Skeletal muscle tissue (tissue), 4 donors: ENCODE measurements around the gene NSD1. TPM values are rescaled to one million over a fixed set of nuclear protein-coding genes. Genes with fewer than 3 reads are reported as not detected.

Experiments
- H3K27ac ChIP-seq: one replicate; pipeline ENCODE4 v1.7.0; 2013; ENCODE audit warnings: mild to moderate bottlenecking, low read depth, low read length, inconsistent platforms
- H3K27me3 ChIP-seq, 3 donors: one replicate each; pipeline ENCODE4 v1.7.0; 2013; ENCODE audit warnings: low read length in 3 of 3; ENCODE audit not compliant: control insufficient read depth in 3 of 3, insufficient read depth in 3 of 3
- H3K36me3 ChIP-seq, 3 donors: one replicate each; pipeline ENCODE4 v1.7.0; 2013; ENCODE audit warnings: low read length in 3 of 3; ENCODE audit not compliant: control insufficient read depth in 3 of 3, insufficient read depth in 3 of 3
- H3K4me1 ChIP-seq, 3 donors: one replicate each; pipeline ENCODE4 v1.7.0; 2013; ENCODE audit warnings: low read length in 3 of 3, mild to moderate bottlenecking in 3 of 3; ENCODE audit not compliant: control insufficient read depth in 3 of 3, insufficient read depth in 3 of 3
- H3K4me3 ChIP-seq, 3 donors: one replicate each; pipeline ENCODE4 v1.7.0; 2013; ENCODE audit warnings: low read length in 3 of 3
- H3K9ac ChIP-seq, 3 donors: one replicate each; pipeline ENCODE4 v1.7.0; 2013; ENCODE audit warnings: low read length in 3 of 3, mild to moderate bottlenecking in 3 of 3, moderate library complexity in 2 of 3, low read depth in 1 of 3
- H3K9me3 ChIP-seq, 3 donors: one replicate each; pipeline ENCODE4 v1.7.0; 2013; ENCODE audit warnings: low read length in 3 of 3; ENCODE audit not compliant: control insufficient read depth in 3 of 3
- total RNA-seq: library from RNA; depleted of rRNA; stranded (reverse); fragments of >200 nt; gene quantifications from one replicate; pipeline ENCODE4 v1.2.3, GENCODE V29; 2014
- donor health status: Osteomylitis.

NSD1 gene
- total RNA-seq, 1 donor from 2014 or later, result 57.4 TPM

DNA sequence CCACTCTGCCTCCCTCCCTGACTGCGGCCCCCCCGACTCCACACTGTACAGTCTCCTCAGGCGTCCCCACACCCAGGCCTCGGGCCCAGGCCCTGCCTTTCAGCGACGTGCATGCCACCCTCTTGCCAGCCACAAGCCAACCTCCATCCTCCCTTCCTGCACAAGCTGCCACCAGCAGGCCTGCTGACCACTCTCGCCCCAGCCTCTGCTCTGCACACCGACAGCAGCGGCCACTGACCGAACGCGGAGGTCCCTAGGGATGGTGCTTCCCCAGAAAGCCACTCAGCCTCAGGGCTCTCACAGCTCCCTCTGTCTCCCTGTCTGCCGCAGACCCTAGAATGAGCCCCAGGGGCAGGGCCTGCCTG lies 199.3 kb downstream of the NSD1 start:
- Histone ChIP-seq H3K9ac (no peak overlapping the region), H3K9me3 (no peaks in the 10 kb centered on the region), H3K4me3 (no peak overlapping the region), H3K36me3 (peaks cover 57 to 74% (median 62%) of the 10 kb centered on the region in 3 donors), H3K4me1 (peaks cover 0 to 14% (median 12%) of the 10 kb centered on the region in 3 donors), H3K27me3 (no peaks in the 10 kb centered on the region), H3K27ac (no peak overlapping the region)

DNA sequence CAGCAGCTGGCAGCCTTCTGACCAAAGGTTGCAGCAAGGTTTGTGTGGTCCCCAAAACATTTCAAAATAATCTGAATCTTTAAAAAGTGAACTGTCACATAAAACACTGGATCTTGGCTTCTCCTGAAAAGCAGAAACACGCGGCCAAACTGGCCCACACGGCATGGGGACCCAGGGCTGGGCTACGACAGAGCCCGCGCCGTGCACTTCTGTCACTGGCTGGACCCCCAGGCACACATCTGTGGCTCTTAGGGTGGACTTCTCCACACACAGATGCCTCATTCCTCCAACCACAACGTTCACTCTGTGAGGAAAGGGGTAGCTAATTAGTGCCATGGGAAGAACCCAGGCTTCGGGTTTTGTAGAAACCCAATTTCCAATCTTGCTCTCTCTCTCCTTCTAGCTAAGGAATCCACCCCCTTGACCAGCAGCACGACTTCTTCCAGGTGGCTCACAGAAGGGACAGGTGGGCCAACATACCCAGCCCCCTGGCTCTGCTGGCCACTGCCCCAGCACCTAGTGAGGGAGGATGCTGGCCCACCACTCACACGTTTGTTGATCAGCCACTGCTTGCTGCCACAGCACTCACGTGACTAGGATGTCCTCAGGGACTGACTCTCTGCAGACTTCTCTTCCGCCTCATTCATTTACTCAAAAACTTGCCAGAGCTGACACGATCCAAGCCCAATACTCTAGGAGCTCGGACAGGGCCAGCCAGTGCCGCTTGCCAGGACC lies 200.0 kb downstream of the NSD1 start:
- Histone ChIP-seq H3K27ac (no peak overlapping the region), H3K9me3 (no peaks in the 10 kb centered on the region), H3K4me3 (no peak overlapping the region), H3K36me3 (peaks cover 63 to 77% (median 67%) of the 10 kb centered on the region in 3 donors), H3K27me3 (no peaks in the 10 kb centered on the region), H3K4me1 (peaks cover 0 to 14% (median 11%) of the 10 kb centered on the region in 3 donors), H3K9ac (peak overlapping the region in 1 of 3 donors; percentile 16)

DNA sequence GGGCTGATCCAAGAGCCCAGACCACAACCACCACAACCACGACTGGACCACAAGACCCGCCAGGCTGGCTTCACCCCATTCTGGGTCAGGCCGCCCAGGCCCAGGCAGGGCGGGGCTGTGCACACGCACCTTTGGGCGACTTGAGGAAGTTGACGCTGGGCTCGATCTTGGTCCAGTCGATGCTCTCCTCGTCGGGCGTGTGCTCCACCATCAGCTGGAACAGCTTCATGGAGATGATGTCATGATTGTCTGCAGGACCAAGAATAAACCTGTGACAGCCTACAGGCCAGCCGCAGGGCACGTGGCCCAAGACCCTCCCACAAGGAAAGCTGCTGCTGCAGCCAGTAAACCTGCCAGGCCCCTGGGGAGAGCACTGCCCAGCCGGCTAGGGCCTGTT lies 200.6 kb downstream of the NSD1 start:
- Histone ChIP-seq H3K4me3 (no peak overlapping the region), H3K9ac (peak overlapping the region in 1 of 3 donors; percentile 16), H3K9me3 (no peaks in the 10 kb centered on the region), H3K4me1 (peaks cover 0 to 14% (median 11%) of the 10 kb centered on the region in 3 donors), H3K36me3 (peaks cover 69 to 83% (median 71%) of the 10 kb centered on the region in 3 donors), H3K27ac (no peak overlapping the region), H3K27me3 (no peaks in the 10 kb centered on the region)

DNA sequence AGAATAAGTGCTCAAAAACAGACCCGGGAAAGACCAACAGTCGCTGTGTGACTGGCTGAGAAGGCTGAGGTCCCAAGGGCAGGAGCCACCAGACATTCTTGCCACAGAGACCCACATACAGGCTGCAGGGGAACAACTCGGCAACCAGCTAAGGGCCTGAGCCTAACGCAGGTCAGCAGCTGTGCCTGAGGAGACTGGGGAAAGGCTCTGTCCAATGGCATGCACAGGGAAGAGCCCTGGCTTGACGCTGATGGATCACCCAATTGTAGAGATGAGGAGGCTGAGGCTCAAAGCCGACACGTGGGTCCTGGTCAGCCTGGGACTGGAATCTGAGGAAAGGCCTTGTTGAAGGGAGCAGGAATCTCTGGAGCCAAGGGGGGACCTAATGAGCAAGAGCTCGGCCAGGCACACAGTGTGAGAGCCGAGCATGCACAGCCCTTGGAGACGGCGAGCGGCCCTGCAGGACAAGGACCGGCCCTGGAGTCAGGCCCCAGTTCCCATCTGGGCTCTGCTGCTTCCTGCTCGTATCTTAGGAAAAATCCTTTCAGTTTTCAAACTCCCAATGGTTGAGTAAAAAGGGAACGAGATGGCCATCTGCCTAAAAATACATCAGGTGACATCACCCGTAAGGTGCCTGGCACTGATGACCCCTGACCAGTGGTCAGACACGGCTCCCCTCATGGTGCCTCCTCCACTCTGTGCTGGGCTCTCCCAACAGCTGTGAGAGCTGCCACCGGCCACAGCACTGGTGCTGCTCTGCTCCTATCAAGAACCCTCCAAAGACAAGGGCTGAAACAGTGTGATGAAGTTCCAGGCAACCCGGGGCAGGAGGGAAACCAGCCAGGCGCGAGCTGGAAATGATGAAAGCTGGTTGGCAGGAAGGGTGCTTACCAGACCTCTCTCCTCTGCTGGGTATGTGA lies 201.5 kb downstream of the NSD1 start:
- no peaks in the 10 kb centered on the region for H3K9me3 ChIP-seq
- no peaks in the 10 kb centered on the region for H3K27me3 ChIP-seq
- no peak overlapping the region for H3K4me3 ChIP-seq
- peaks cover 0 to 14% (median 11%) of the 10 kb centered on the region in 3 donors for H3K4me1 ChIP-seq
- peaks cover 69 to 85% (median 71%) of the 10 kb centered on the region in 3 donors for H3K36me3 ChIP-seq
- H3K27ac ChIP-seq, result no peak overlapping the region
- peak overlapping the region in 2 of 3 donors; percentile 10 to 25 for H3K9ac ChIP-seq

DNA sequence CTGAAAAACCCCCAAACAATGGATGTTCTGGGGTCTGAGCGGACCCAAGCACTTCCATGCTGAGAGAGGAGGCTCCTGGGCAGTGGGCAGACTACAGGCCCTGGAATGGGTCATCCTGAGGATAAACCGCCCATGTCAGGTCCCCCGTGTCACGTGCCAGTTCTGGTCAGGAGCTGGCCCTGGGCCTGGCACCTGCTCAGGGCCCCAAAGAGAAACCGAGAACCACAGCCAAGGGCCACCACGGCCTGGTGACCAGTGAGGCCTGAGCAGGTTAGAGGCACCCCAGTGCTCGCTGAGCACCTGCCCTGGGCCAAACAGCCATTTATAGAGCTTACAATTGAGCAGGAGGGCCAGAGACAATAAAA lies 202.1 kb downstream of the NSD1 start:
- Histone ChIP-seq H3K9me3 (no peaks in the 10 kb centered on the region), H3K27me3 (no peaks in the 10 kb centered on the region), H3K4me1 (peaks cover 0 to 14% (median 11%) of the 10 kb centered on the region in 3 donors), H3K4me3 (no peak overlapping the region), H3K36me3 (peaks cover 66 to 79% (median 72%) of the 10 kb centered on the region in 3 donors), H3K27ac (no peak overlapping the region), H3K9ac (peak overlapping the region in 2 of 3 donors; percentile 10 to 25)

DNA sequence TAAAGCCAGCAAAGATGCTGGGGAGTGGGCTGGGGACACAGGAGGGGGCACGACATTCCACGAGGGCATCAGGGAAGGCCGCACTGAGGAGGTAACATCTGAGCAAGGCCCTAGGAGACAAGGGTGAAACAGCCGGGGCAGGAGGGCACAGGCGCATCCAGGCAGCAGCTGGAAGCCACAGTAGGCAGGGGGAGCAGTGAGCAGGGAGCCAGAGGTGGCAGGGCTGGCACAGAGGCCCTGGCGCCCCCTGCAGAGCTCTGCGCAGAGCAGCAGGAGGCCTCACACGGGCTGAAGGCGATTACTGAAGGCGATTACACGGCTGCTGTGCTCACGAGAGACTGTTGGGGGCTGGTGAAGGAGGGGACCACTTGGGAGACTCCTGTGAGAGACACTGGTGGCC lies 202.5 kb downstream of the NSD1 start:
- Histone ChIP-seq H3K27me3 (no peaks in the 10 kb centered on the region), H3K9ac (peak overlapping the region in 1 of 3 donors; percentile 25), H3K4me3 (no peak overlapping the region), H3K36me3 (peaks cover 66 to 74% (median 68%) of the 10 kb centered on the region in 3 donors), H3K4me1 (peaks cover 0 to 14% (median 11%) of the 10 kb centered on the region in 3 donors), H3K9me3 (no peaks in the 10 kb centered on the region), H3K27ac (no peak overlapping the region)

DNA sequence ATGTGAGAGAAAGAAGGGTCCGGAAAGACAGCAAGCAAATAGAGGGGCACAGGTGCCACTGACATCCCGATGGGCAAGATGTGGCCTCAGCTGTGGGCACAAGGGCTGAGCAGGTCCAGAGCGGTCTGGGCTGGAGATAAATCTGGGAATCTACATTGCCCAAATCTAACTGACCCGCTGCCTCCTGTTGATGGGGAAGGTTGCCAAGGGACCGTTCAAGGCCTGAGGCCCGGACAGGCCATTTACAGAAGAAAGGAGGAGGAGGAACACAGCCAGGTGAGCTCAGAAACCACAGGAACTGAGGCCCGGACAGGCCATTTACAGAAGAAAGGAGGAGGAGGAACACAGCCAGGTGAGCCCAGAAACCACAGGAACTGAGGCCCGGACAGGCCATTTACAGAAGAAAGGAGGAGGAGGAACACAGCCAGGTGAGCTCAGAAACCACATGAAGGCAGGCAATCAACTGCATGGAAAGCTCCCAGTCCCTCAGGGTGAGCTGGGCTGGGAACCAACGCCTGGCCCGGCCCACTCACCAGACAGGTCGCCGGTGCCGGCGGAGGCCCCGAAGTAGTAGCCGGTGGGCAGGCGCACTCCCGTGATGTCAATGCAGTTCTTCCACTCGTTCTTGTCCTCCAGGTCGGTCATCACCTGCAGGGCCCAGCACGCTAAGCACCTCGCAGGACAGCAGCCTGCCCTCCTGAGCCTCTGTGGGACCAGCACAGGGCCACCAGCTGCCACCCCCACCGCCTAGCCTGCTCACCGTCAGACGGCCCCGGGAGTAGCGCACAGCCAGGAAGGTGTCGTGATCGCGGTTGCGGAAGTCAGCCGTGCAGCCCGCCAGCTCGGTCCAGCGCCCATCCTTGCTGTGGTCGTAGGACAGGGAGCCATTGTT lies 203.3 kb downstream of the NSD1 start:
- no peaks in the 10 kb centered on the region for H3K27me3 ChIP-seq
- peaks cover 0 to 14% (median 11%) of the 10 kb centered on the region in 3 donors for H3K4me1 ChIP-seq
- H3K9ac ChIP-seq, result no peak overlapping the region
- H3K9me3 ChIP-seq, result no peaks in the 10 kb centered on the region
- H3K27ac ChIP-seq, result no peak overlapping the region
- H3K4me3 ChIP-seq, result no peak overlapping the region
- peaks cover 62 to 70% (median 67%) of the 10 kb centered on the region in 3 donors for H3K36me3 ChIP-seq

DNA sequence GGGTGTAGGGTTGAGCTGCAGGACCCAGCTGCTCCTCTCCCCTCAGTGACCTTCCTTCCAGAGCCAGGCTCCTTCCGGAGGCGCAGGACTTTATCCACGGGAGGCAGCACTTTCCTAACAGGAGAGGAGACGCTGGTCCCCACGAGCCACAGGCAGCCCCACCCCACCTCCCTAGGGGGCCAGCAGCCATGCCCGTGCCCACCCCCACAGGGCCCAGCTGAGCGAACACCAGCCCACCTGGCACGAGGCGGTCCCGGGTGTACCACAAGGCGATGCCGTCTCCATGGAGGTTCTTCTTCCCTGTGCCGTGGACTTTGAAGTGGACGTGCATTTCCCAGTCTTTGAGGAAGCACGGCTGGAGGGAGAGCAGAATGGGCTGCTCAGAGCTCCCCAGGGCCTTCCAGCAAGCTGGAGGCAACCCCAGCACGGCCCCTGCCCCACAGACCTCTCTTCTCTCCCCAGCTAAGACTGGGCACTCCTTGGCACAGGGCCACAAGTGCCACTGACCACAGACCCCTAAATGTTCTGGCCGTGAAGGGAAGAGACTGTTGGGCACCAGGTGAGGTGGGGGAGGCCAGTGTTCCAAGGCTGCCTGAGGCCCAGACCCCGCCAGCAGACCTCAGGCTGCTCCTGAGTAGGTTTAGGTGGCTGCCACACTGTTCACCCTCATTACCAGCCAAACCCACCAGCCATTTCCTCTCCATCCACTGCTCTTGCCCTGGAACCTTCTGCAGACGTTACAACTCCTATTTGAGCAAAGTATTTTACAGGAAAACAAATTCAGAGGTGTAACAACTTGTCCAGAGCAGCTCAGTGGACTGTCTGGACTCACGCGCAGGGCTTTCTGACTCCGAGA lies 204.9 kb downstream of the NSD1 start:
- Histone ChIP-seq H3K9me3 (no peaks in the 10 kb centered on the region), H3K4me1 (peaks cover 0 to 14% (median 11%) of the 10 kb centered on the region in 3 donors), H3K36me3 (peaks cover 55 to 60% (median 58%) of the 10 kb centered on the region in 3 donors), H3K9ac (peak overlapping the region in 1 of 3 donors; percentile 33), H3K27ac (no peak overlapping the region), H3K27me3 (no peaks in the 10 kb centered on the region), H3K4me3 (no peak overlapping the region)
